Neural cell (in vitro differentiated cells): ENCODE data around the gene USP53. TPM values are rescaled to one million over a fixed set of nuclear protein-coding genes. Genes with fewer than 3 reads are reported as not detected.

Experiments
- H2AFZ ChIP-seq: fragments of 200-600, 300-800 bp; sonication (generic), shearing (Covaris generic); 2 replicates; pipeline ENCODE4 v1.6.0; 2014; ENCODE audit warnings: low read depth, mild to moderate bottlenecking, antibody characterized with exemption, low read length, moderate library complexity
- H3F3A ChIP-seq: fragments of 200-600 bp; shearing (Covaris generic); 2 replicates; pipeline ENCODE4 v1.6.1; 2016; ENCODE audit warnings: mild to moderate bottlenecking, moderate library complexity, mixed read lengths, antibody characterized with exemption, low read length; ENCODE audit not compliant: insufficient read depth, poor library complexity, severe bottlenecking
- H3K27ac ChIP-seq: fragments of 200-600, 300-800 bp; sonication (generic), shearing (Covaris generic); 2 replicates; pipeline ENCODE4 v1.5.1; 2014; ENCODE audit warnings: mild to moderate bottlenecking, low read length, moderate library complexity
- H3K27me3 ChIP-seq: fragments of 300-800, 200-600 bp; sonication (generic), shearing (Covaris generic); 2 replicates; pipeline ENCODE4 v1.6.0; 2014; ENCODE audit warnings: mild to moderate bottlenecking, low read depth, low read length, moderate library complexity; ENCODE audit not compliant: insufficient read depth
- H3K36me3 ChIP-seq: fragments of 300-800, 200-600 bp; sonication (generic), shearing (Covaris generic); 2 replicates; pipeline ENCODE4 v1.5.1; 2014; ENCODE audit warnings: mild to moderate bottlenecking, antibody characterized with exemption, low read length, moderate library complexity; ENCODE audit not compliant: insufficient read depth
- H3K4me2 ChIP-seq: fragments of 300-800, 200-600 bp; sonication (generic), shearing (Covaris generic); 2 replicates; pipeline ENCODE4 v1.6.0; 2014; ENCODE audit warnings: mild to moderate bottlenecking, low read length
- H3K4me3 ChIP-seq: fragments of 300-800, 200-600 bp; sonication (generic), shearing (Covaris generic); 2 replicates; pipeline ENCODE4 v1.5.1; 2014; ENCODE audit warnings: mild to moderate bottlenecking, low read length, moderate library complexity
- H3K79me2 ChIP-seq: fragments of 200-600 bp; shearing (Covaris generic); replicated peaks from 2 replicates; pipeline ENCODE4 v1.6.0; 2014; ENCODE audit warnings: mild to moderate bottlenecking, low read length, moderate library complexity; ENCODE audit not compliant: insufficient read depth
- H3K9ac ChIP-seq: fragments of 300-800, 200-600 bp; sonication (generic), shearing (Covaris generic); 2 replicates; pipeline ENCODE4 v1.6.1; 2016; ENCODE audit warnings: mild to moderate bottlenecking, low read length, mixed read lengths
- H3K9me2 ChIP-seq: fragments of 200-600 bp; shearing (Covaris generic); 2 replicates; pipeline ENCODE4 v1.6.1; 2016; ENCODE audit warnings: mild to moderate bottlenecking, low read length, mixed read lengths; ENCODE audit not compliant: insufficient read depth
- H3K9me3 ChIP-seq: fragments of 200-600, 300-800 bp; sonication (generic), shearing (Covaris generic); 2 replicates; pipeline ENCODE4 v1.6.1; 2016; ENCODE audit warnings: mild to moderate bottlenecking, mixed run types, low read length, moderate library complexity, mixed read lengths
- H4K20me1 ChIP-seq: fragments of 200-600 bp; shearing (Covaris generic); 2 replicates; pipeline ENCODE4 v1.6.1; 2016; ENCODE audit warnings: mild to moderate bottlenecking, mixed run types; ENCODE audit not compliant: insufficient read depth
- CTCF ChIP-seq: fragments of 450-650 bp; IDR thresholded peaks from 2 replicates; pipeline ENCODE4 v1.5.1; 2014; ENCODE audit warnings: antibody characterized with exemption, mild to moderate bottlenecking, moderate library complexity; ENCODE audit not compliant: poor library complexity, severe bottlenecking
- EP300 ChIP-seq: fragments of 450-650 bp; conservative IDR thresholded peaks from 2 replicates; pipeline ENCODE4 v1.6.1; 2014; ENCODE audit warnings: antibody characterized with exemption, mild to moderate bottlenecking, moderate library complexity; ENCODE audit not compliant: poor library complexity, severe bottlenecking
- EZH2 ChIP-seq: fragments of 200-600, 300-800 bp; shearing (Covaris generic), sonication (generic); IDR thresholded peaks from 2 replicates; pipeline ENCODE4 v1.6.1; 2014; ENCODE audit warnings: antibody characterized with exemption, low read length, borderline replicate concordance, mild to moderate bottlenecking; ENCODE audit not compliant: insufficient read depth, poor library complexity, severe bottlenecking
- MXI1 ChIP-seq: fragments of 450-650 bp; conservative IDR thresholded peaks from 2 replicates; pipeline ENCODE4 v1.6.1; 2014; ENCODE audit warnings: antibody characterized with exemption, mild to moderate bottlenecking; ENCODE audit not compliant: poor library complexity, severe bottlenecking
- POLR2AphosphoS5 ChIP-seq: IDR thresholded peaks from 2 replicates; pipeline ENCODE4 v1.6.1; 2012
- RAD21 ChIP-seq: fragments of 450-650 bp; conservative IDR thresholded peaks from 2 replicates; pipeline ENCODE4 v1.6.1; 2014; ENCODE audit warnings: antibody characterized with exemption, mild to moderate bottlenecking, moderate library complexity
- REST ChIP-seq: IDR thresholded peaks from 2 replicates; pipeline ENCODE4 v1.6.1; 2012; ENCODE audit warnings: borderline replicate concordance
- SMC3 ChIP-seq: fragments of 450-650 bp; conservative IDR thresholded peaks from 2 replicates; pipeline ENCODE4 v1.6.1; 2014; ENCODE audit warnings: antibody characterized with exemption, mild to moderate bottlenecking, moderate library complexity; ENCODE audit not compliant: poor library complexity
- TAF1 ChIP-seq: IDR thresholded peaks from 2 replicates; pipeline ENCODE4 v1.6.1; 2012; ENCODE audit warnings: low read depth
- polyA plus RNA-seq: library from polyadenylated mRNA; depleted of rRNA; stranded (reverse); fragments of >200 nt; gene quantifications from 2 replicates; pipeline ENCODE4 v1.2.3, GENCODE V29; 2014

The USP53 gene
- polyA plus RNA-seq, 1 donor from 2014 or later: 5.0 TPM

GRCh38 chr4:119209586-119209985 lies 2.9 kb upstream of the USP53 start:
- Histone ChIP-seq H3K9me3 (no peaks in the 10 kb centered on the region), H3K27me3 (no peaks in the 10 kb centered on the region), H4K20me1 (no peaks in the 10 kb centered on the region), H3K9ac (no peak overlapping the region), H3F3A (no peaks in the 10 kb centered on the region), H3K4me3 (no peak overlapping the region), H2AFZ (no peak overlapping the region), H3K79me2 (no peaks in the 10 kb centered on the region), H3K27ac (no peak overlapping the region), H3K36me3 (no peaks in the 10 kb centered on the region), H3K4me2 (no peak overlapping the region), H3K9me2 (no peaks in the 10 kb centered on the region)
- no peak for TF ChIP-seq CTCF
- TF ChIP-seq RAD21: no peak
- no peak for TF ChIP-seq EP300
- TF ChIP-seq REST: no peak
- no peak for TF ChIP-seq SMC3
- no peak for TF ChIP-seq TAF1
- TF ChIP-seq EZH2: no peak
- no peak for TF ChIP-seq POLR2AphosphoS5
- TF ChIP-seq MXI1: no peak

GRCh38 chr4:119210775-119211174 lies 1.7 kb upstream of the USP53 start:
- H3K4me3 ChIP-seq: no peak overlapping the region
- H4K20me1 ChIP-seq: no peaks in the 10 kb centered on the region
- no peak overlapping the region for H3K4me2 ChIP-seq
- no peaks in the 10 kb centered on the region for H3F3A ChIP-seq
- H3K27ac ChIP-seq: no peak overlapping the region
- H3K9me2 ChIP-seq: no peaks in the 10 kb centered on the region
- H3K9me3 ChIP-seq: no peaks in the 10 kb centered on the region
- H2AFZ ChIP-seq: no peak overlapping the region
- H3K27me3 ChIP-seq: no peaks in the 10 kb centered on the region
- H3K36me3 ChIP-seq: no peaks in the 10 kb centered on the region
- no peak overlapping the region for H3K9ac ChIP-seq
- no peaks in the 10 kb centered on the region for H3K79me2 ChIP-seq
- TF ChIP-seq EZH2 (no peak), MXI1 (no peak), SMC3 (no peak), REST (no peak)
